Lower lobe of right lung (tissue), 2 donors: ENCODE results near the gene ZSWIM5. TPM values are rescaled to one million over a fixed set of nuclear protein-coding genes. Genes with fewer than 3 reads are reported as not detected.
A peak's percentile ranks its signal among the peaks of the same experiment; 100 is the strongest.

ENCODE experiments used
- ATAC-seq, 2 donors: fragments of 200-7000 bp; cut with Tn5 transposase; one replicate each; pipeline ENCODE4 v1.9.1; 2020 to 2022; ENCODE audit warnings: mild to moderate bottlenecking in 2 of 2, moderate library complexity in 2 of 2
- DNase-seq: peaks from one replicate; pipeline ENCODE4 v3.0.0-alpha.2; 2020
- H3K27ac ChIP-seq: fragments of 200-600 bp; one replicate; pipeline ENCODE4 v1.8.0; 2022
- H3K27me3 ChIP-seq: fragments of 200-600 bp; one replicate; pipeline ENCODE4 v1.8.0; 2022; ENCODE audit warnings: low read depth
- H3K36me3 ChIP-seq: fragments of 200-600 bp; one replicate; pipeline ENCODE4 v1.8.0; 2022; ENCODE audit warnings: mild to moderate bottlenecking
- H3K4me1 ChIP-seq: fragments of 200-600 bp; one replicate; pipeline ENCODE4 v1.8.0; 2022
- H3K4me3 ChIP-seq: fragments of 200-600 bp; one replicate; pipeline ENCODE4 v1.8.0; 2022; ENCODE audit warnings: mild to moderate bottlenecking
- H3K9me3 ChIP-seq: fragments of 200-600 bp; one replicate; pipeline ENCODE4 v1.8.0; 2022
- CTCF ChIP-seq: fragments of 200-600 bp; IDR thresholded peaks from one replicate; pipeline ENCODE4 v1.8.0; 2022; ENCODE audit warnings: antibody characterized with exemption, mild to moderate bottlenecking
- intact Hi-C: fragments of 100-400 bp; cut with DNase I; formaldehyde crosslinking; loops from one replicate; pipeline ENCODE4 v1.11.0; 2022
- total RNA-seq: library from RNA; stranded (reverse); fragmentation: NEBNext Ultra II Directional; extraction: Animal tissue kit (Norgen Biotek cat#: 25700); gene quantifications from one replicate; pipeline ENCODE4 v1.2.1, GENCODE V29; 2021
- donor health status: DM: no; HTN: yes; CAD: no; lungs with severe emphysema.

The ZSWIM5 gene
- total RNA-seq, 1 donor from 2014 or later = 3.6 TPM

- intact Hi-C loops = no loop called here
- DNase-seq = no peak
- Histone ChIP-seq H3K4me3 (no peak overlapping the region), H3K4me1 (no peaks in the 10 kb centered on the region), H3K27ac (no peak overlapping the region), H3K27me3 (no peaks in the 10 kb centered on the region), H3K9me3 (no peaks in the 10 kb centered on the region), H3K36me3 (no peaks in the 10 kb centered on the region)
- ATAC-seq = no peak
- no peak for TF ChIP-seq CTCF
Observed at GRCh38 chr1:45244660-45245059, 38.3 kb upstream of the ZSWIM5 start.

GRCh38 chr1:45243476-45244343, 37.3 kb upstream of the ZSWIM5 start:
- Histone ChIP-seq H3K4me3 (no peak overlapping the region), H3K27ac (no peak overlapping the region), H3K36me3 (no peaks in the 10 kb centered on the region), H3K9me3 (no peaks in the 10 kb centered on the region), H3K27me3 (no peaks in the 10 kb centered on the region), H3K4me1 (no peaks in the 10 kb centered on the region)
- intact Hi-C loops = no loop called here
- no peak for ATAC-seq
- TF ChIP-seq CTCF = no peak
- no peak for DNase-seq

GRCh38 chr1:45238846-45239245, 32.4 kb upstream of the ZSWIM5 start:
- Histone ChIP-seq H3K27ac (no peak overlapping the region), H3K4me1 (no peaks in the 10 kb centered on the region), H3K4me3 (no peak overlapping the region), H3K36me3 (no peaks in the 10 kb centered on the region), H3K9me3 (peaks cover 4% of the 10 kb centered on the region), H3K27me3 (no peaks in the 10 kb centered on the region)
- DNase-seq = no peak
- intact Hi-C loops = no loop called here
- ATAC-seq = no peak
- no peak for TF ChIP-seq CTCF

- TF ChIP-seq CTCF = no peak
- H3K27me3 ChIP-seq = no peaks in the 10 kb centered on the region
- H3K4me3 ChIP-seq = no peak overlapping the region
- ATAC-seq (no peak), DNase-seq (no peak)
- intact Hi-C loops = no loop called here
- no peaks in the 10 kb centered on the region for H3K36me3 ChIP-seq
- no peak overlapping the region for H3K27ac ChIP-seq
- H3K4me1 ChIP-seq = no peaks in the 10 kb centered on the region
- peaks cover 4% of the 10 kb centered on the region for H3K9me3 ChIP-seq
Observed at GRCh38 chr1:45236136-45236535, 29.7 kb upstream of the ZSWIM5 start.

- Histone ChIP-seq H3K27me3 (no peaks in the 10 kb centered on the region), H3K27ac (no peak overlapping the region), H3K4me1 (no peaks in the 10 kb centered on the region), H3K36me3 (no peaks in the 10 kb centered on the region), H3K9me3 (no peaks in the 10 kb centered on the region), H3K4me3 (no peak overlapping the region)
- intact Hi-C loops = no loop called here
- TF ChIP-seq CTCF = no peak
- ATAC-seq (peak; percentile 57 to 65), DNase-seq (no peak)
Observed at GRCh38 chr1:45230537-45230936, 24.1 kb upstream of the ZSWIM5 start.
